ENCODE data around the gene SYT12. TPM values are rescaled to one million over a fixed set of nuclear protein-coding genes. Genes with fewer than 3 reads are reported as not detected.

The SYT12 gene, protein sequence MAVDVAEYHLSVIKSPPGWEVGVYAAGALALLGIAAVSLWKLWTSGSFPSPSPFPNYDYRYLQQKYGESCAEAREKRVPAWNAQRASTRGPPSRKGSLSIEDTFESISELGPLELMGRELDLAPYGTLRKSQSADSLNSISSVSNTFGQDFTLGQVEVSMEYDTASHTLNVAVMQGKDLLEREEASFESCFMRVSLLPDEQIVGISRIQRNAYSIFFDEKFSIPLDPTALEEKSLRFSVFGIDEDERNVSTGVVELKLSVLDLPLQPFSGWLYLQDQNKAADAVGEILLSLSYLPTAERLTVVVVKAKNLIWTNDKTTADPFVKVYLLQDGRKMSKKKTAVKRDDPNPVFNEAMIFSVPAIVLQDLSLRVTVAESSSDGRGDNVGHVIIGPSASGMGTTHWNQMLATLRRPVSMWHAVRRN
- total RNA-seq, result 0.05 TPM
- long read RNA-seq, result 0 reads

DNA sequence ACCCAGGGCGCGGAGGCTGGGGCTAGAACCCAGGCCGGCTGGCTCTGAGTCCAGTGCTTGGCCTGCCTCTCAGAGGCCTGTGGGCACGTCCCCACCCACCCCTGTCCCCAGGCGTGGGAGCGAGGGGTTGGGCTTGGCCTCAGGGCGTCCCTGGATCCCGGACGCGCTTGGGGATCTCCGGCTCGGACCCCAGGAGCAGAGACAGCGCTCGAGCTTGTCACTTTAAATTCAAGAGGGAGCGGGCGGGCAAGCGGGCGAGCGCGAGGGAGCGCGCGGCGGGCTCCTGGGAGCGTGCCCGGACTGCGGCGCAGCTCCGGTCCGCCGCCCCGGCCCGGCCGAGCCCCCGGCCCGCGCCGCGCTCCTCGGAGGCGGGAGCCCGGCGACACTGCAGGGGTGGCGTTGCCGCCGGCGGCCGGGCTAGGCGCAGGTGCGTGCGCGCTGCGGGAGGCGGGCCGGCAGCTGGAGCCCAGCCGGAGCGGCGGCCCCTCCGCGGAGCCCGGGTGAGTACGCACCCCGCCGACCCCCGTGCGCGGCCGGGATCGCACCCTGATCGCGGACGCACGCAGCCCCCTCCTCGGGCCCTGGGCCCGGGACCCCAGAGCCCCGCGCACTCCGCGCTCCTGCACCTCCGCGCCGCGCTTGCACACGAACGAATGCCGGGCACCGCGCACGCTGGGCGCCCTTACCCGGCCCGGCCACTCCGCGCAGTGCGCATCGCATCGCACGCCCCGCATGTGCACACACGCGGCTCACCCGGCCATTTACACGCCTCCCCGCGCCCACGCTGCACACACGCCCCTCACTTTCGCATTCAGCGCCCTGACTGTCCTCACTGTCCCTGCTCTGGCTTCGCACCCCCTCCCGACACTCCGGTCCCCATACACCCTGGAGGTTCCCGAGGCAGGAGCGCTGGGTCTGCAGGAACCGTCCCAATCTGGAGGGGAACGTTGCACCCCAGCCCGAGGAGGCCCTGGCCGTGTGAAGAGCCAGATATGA lies at the start of gene SYT12:
SYT12 (plus strand) TSS at position 174 of the 996 bp plus-strand sequence. CDS start 7,011 bp downstream, outside the sequence.
- Histone ChIP-seq H3K4me3 (peak within 1 kb of the TSS; percentile 64), H3K9me3 (replicated peaks) (no peaks in the 10 kb centered on the region), H3K4me1 (peaks cover 19% of the 10 kb centered on the region), H3K27ac (replicated peaks) (no peak within 1 kb of the TSS), H3K36me3 (no peaks in the 10 kb centered on the region), H3K27me3 (ENCODE audit: low read depth) (peaks cover 43% of the 10 kb centered on the region)
- intact Hi-C loops (cut with micrococcal nuclease), result no loop called here
- TF ChIP-seq, protein P1, sequence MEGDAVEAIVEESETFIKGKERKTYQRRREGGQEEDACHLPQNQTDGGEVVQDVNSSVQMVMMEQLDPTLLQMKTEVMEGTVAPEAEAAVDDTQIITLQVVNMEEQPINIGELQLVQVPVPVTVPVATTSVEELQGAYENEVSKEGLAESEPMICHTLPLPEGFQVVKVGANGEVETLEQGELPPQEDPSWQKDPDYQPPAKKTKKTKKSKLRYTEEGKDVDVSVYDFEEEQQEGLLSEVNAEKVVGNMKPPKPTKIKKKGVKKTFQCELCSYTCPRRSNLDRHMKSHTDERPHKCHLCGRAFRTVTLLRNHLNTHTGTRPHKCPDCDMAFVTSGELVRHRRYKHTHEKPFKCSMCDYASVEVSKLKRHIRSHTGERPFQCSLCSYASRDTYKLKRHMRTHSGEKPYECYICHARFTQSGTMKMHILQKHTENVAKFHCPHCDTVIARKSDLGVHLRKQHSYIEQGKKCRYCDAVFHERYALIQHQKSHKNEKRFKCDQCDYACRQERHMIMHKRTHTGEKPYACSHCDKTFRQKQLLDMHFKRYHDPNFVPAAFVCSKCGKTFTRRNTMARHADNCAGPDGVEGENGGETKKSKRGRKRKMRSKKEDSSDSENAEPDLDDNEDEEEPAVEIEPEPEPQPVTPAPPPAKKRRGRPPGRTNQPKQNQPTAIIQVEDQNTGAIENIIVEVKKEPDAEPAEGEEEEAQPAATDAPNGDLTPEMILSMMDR (IDR thresholded peaks at IDR 0.05; ENCODE audit: borderline replicate concordance), result no peak
- no peak for DNase-seq

DNA sequence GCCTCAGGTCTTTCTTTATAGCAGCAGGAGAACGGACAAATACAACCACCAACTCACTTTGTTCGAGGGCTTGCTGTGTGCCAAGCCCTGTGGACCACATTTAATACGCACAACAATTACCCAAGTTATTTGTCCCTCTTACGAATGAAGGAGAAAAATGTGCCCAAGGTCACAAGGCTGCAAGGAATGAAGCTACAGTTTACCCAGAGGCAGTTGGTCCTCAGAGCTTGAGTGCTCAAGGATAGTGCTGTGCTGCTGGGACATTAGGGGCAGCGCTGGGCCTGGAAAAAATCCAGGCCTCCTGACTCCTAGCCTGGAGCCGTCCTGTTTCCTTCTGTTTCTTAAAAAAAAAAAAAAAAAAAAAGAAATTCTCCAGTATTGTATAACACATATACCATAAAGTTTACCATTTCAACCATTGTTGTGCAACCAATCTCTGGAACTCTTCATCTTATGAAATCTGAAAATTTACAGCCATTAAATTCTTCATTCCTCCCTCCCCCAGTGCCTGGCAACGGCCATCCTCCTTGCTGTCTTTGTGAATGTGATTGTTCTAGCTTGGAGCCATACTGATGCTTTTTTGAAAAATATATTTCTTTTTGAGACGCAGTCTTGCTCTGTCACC lies 48.9 kb upstream of the SYT12 start:
- no peak for DNase-seq
- TF ChIP-seq, protein P1 (IDR thresholded peaks at IDR 0.05; ENCODE audit: borderline replicate concordance), result no peak
- intact Hi-C loops (cut with micrococcal nuclease), result no loop called here
- no peaks in the 10 kb centered on the region for H3K27me3 ChIP-seq (ENCODE audit: low read depth)
- H3K9me3 ChIP-seq (replicated peaks), result peaks cover 5% of the 10 kb centered on the region
- H3K27ac ChIP-seq (replicated peaks), result no peak overlapping the region
- H3K4me1 ChIP-seq, result no peaks in the 10 kb centered on the region
- H3K36me3 ChIP-seq, result no peaks in the 10 kb centered on the region
- no peak overlapping the region for H3K4me3 ChIP-seq

DNA sequence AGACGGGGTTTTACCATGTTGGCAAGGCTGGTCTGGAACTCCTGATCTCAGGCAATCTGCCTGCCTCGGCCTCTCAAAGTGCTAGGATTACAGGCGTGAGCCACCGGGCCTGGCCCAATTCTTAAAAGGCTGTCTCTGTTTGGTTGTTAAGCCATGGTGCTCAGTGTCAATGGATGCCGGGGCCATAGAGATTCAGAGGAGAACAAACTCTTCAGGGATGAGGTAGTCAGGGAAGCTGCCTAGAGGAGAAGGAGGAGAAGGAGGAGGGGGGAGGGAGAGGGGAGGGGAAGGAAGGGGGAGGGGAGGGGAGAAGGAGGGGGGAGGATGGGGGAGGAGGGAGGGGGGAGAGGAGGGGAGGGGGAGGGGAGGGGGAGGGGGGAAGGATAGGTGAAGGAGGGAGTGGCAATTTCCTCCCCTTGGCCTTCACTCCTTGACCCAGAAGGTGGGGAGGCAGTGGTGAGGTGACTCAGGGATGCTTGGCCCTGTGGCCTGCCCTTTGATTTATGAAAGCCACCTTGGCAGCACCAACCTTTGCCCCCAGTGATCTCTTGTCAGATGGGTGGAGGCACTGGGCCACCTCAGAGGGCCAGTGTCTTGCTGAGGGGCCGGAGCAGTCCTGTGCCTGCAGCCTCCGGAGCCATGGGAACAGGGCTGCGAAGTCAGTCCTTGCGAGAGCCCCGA lies 48.1 kb upstream of the SYT12 start, which contains the start of gene C11orf86:
C11orf86 (plus strand) TSS at position 581 of the 681 bp plus-strand sequence; CDS start at position 640, 59 bp downstream.
- Histone ChIP-seq H3K36me3 (peaks cover 3% of the 10 kb centered on the region), H3K4me3 (no peak within 1 kb of the TSS), H3K4me1 (no peaks in the 10 kb centered on the region), H3K27me3 (ENCODE audit: low read depth) (no peaks in the 10 kb centered on the region), H3K27ac (replicated peaks) (no peak within 1 kb of the TSS), H3K9me3 (replicated peaks) (peaks cover 13% of the 10 kb centered on the region)
- intact Hi-C loops (cut with micrococcal nuclease), result no loop called here
- no peak for DNase-seq
- TF ChIP-seq, protein P1 (IDR thresholded peaks at IDR 0.05; ENCODE audit: borderline replicate concordance), result no peak

DNA sequence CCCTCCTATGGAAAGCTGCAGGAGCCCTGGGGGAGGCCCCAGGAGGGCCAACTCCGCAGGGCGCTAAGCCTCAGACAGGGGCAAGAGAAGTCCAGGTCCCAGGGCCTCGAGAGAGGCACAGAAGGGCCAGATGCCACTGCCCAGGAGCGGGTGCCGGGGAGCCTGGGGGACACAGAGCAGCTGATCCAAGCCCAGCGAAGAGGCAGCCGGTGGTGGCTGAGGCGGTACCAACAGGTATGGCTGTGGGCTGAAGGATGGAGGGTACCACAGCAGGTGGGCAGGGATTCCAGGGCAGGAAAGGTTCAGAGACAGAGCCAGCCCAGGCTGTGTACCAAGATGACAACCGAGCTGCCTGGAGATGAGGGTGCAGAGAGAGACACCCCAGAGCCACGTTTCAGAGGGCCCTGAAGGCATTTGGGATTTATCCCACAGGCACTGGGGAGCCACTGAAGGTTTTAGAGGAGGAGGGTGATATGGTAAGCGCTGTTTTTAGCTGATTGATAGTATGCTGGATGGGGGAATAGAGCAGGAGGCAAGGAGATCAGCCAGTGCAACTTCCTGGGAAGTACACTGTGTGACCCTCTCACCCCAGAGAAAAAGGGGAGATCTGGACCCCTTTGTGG lies 47.4 kb upstream of the SYT12 start:
- H3K4me1 ChIP-seq, result no peaks in the 10 kb centered on the region
- DNase-seq, result no peak
- TF ChIP-seq, protein P1 (IDR thresholded peaks at IDR 0.05; ENCODE audit: borderline replicate concordance), result no peak
- H3K27ac ChIP-seq (replicated peaks), result no peak overlapping the region
- peaks cover 14% of the 10 kb centered on the region for H3K9me3 ChIP-seq (replicated peaks)
- H3K36me3 ChIP-seq, result peaks cover 3% of the 10 kb centered on the region
- no peaks in the 10 kb centered on the region for H3K27me3 ChIP-seq (ENCODE audit: low read depth)
- intact Hi-C loops (cut with micrococcal nuclease), result no loop called here
- H3K4me3 ChIP-seq, result no peak overlapping the region

All from left ventricle myocardium inferior (tissue), 1 donor.